ENCODE measurements around the gene ATRIP.

The ATRIP gene

GRCh38 chr3:48446425-48447193 is at the start of gene ATRIP:
ATRIP (plus strand) TSS chr3:48446737; CDS start chr3:48446846, 109 bp downstream.
- DNase-seq, result peak; percentile 91

- no peak for DNase-seq
Measured at GRCh38 chr3:48397767-48398681, 48.5 kb upstream of the ATRIP start.

DNA sequence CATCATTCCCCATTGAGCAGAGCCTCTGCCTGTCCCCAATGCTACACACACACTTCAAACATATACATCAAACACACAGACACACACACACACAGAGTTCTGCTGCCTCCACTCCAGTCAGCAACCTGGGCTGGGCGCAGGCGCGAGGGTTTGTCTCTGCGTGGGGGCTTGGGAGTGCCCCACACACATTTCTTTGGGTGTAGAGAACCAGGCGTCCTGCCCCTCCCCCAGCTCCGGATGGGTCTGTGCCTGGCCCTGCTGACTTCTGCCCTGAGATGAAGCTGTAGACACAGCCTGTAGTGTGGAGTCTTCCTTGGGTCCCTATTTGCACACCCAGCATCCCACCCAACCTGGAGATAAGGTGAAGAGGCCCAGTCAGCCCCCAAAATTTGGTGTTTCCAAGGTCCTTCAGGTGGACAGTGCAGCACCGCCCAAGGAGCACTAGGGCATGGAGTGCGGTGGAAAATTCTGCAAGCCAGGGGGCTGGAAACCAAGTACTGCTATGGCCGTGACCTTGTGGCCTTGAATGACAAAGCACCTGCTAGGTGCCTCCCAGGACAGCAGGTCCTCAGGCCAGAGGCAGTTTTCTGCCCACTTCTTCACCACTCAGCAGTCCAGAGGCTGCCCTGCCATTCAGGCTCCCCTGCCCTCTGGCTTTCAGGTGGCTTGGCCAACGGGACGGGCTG is 47.7 kb upstream of the ATRIP start:
- no peak for DNase-seq

- DNase-seq, result no peak
Measured at GRCh38 chr3:48399387-48400172, 47.0 kb upstream of the ATRIP start.

GRCh38 chr3:48400824-48401433 is 45.6 kb upstream of the ATRIP start:
- DNase-seq, result peak; percentile 67

- peak; percentile 1 for DNase-seq
Measured at GRCh38 chr3:48401434-48401901, 45.1 kb upstream of the ATRIP start.

DNA sequence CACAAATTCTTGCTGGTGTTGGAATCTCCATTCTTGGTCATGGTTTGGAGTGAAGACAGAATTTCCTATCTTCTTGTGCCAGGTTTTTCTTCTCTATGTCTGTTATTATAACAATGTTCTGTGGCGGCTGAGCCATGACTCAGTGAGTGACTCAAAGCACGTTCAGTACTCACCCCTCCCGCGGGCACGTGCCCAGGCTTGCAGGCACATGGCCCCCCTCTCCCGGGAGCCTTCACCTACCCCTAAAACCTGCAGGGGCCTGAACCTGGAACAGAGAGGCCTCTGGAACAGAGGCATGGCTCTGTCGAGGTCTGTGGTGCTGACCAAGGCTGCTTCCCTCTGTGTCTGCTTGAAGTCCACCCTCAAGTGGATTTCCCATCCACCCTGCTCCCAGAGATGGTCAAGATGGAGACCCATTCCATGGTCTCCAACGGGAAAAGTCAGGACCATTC is 44.2 kb upstream of the ATRIP start:
- peak; percentile 8 for DNase-seq

DNA sequence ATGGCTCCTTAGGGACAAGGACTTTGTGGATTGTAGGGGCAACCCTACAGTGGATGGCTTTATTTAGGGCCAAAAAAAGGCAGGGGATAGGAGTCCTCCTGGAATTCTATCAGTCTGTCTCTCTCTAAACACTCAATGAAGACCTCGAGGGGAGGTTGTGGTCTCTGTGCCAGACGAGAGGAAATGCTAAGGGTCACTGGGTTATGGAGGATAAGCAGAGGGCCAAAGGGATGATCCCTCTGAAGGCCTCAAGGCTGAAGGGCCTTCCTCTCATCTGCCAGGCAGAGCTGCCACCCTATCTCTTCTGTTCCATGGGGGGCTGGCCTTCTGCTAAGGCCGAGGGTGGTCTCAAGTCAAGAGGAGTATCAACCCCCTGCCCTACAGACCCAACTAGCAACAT is 43.6 kb upstream of the ATRIP start:
- no peak for DNase-seq

- peak; percentile 1 for DNase-seq
Measured at GRCh38 chr3:48403533-48404439, 42.8 kb upstream of the ATRIP start.

GRCh38 chr3:48404440-48405342 is 41.8 kb upstream of the ATRIP start:
- DNase-seq, result peak; percentile 1

GRCh38 chr3:48405343-48405881 is 41.1 kb upstream of the ATRIP start:
- peak; percentile 0 for DNase-seq

DNA sequence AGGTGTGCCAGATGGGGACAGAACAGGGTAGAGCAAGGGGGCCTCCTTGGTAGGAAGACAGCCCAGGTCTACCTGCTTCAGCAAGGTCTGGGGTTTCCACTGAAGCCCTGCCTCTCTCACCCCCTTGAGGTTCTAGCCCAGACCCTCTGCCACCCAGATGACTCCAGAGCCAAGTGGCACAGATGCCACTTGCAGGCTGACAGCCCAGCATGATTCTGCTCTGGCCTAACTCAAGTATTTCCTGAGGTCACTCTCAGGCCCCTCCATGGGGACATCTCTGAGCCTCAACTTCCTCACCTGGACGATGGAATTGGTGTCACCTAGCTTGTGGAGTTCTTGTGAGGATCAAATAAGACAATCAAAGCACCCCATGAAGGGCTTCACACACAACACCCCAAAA is 40.6 kb upstream of the ATRIP start:
- DNase-seq, result no peak

GRCh38 chr3:48406443-48407431 is 39.8 kb upstream of the ATRIP start:
- DNase-seq, result peak; percentile 1

DNA sequence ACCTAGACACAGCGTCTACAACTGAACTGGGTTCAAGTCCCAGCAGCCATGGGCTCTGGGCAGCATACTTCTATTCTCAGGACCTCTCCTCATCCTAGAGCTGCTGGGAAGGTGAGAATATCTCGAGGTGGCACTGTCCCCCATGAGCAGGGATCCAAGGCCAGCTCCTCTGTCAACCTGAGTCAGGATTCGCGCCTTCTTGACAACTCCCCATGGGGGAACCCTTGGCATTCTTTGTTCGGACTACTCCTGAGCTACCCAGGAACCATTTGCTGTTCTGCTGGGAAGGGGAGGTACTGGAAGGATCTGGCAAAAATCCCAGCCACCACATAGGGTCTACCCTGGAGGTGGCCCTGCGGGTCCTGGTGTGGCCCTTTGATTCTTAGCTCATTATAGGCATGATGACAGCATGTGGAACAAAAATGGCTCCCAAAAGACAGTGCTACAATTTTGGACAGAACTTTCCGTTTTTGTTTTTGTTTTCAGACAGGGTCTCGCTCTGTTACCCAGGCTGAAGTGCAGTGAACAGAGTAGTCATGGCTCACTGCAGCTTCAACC is 38.9 kb upstream of the ATRIP start:
- no peak for DNase-seq

DNA sequence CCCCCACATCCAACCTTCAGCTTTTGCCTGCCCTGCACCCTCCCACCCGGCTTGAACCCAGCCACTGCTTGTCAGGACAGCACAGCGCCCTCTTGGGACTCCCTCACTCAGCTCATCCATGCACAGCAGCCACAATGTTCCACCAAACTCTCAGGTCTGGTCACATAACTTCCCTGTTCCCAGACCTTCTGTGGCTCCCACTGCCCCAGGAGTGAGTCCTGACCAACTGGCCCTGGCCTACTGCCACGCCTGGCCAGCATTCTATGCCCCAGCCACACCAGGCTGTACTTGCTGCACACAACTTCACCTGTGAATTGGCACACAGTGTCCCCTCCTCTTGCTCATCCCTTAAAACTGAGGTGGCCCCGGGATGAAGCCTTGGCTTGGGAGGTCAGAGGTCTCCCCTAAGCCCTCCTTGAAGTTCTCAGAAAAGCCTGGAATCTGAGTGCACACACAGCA is 37.7 kb upstream of the ATRIP start:
- DNase-seq, result no peak

DNA sequence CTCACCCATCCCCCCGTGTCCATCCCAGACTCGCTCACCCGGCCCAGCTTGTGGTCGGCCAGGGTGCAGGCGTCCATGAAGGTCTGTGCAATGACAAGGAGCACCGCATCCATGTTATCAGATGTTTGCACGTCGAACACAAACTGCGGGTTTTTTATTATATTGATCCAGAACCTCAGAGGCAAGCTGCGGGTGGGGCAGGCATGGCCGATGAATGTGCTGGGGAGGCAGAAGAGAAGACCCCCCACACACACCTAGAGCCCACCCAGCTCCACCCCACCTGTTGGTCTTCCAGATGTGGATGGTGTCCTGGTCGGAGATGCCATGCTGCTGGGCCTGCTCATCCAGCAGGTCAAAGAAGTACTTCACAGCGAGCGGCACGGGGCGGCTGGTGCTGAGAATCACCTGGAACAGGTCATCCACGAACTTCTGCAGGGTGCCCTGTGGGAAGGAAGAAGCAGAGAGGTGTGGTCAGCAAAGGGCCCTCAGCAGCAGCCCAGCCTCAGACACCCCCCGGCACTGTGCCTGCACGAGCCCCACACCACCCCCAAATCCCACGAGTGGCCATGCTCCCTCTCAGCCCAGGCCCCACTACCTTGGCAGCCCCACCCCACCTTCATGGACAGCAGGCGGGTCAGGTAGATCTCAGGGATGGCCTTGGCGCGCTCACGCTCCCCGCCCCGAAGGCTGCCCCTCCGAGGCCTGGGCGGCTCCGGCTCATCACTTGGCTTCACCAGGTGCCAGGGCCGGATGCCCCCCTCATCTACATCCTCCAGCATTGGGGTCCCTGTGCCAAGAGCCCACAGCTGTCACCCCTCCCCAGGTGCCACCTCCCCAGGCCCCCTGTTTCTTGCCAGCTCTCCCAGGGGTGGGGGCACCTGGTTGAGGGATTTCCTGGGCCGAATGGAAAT is 37.0 kb upstream of the ATRIP start:
- no peak for DNase-seq
